GM18909 (cell line): ENCODE data around the gene MRPL54.
A peak's percentile ranks its signal among the peaks of the same experiment; 100 is the strongest.

Experiments
- ATAC-seq: cut with Tn5 transposase; IDR thresholded peaks from one replicate; pipeline ENCODE4 v1.9.1; 2021; ENCODE audit warnings: mild to moderate bottlenecking; ENCODE audit not compliant: unreplicated experiment, poor library complexity

The MRPL54 gene

DNA sequence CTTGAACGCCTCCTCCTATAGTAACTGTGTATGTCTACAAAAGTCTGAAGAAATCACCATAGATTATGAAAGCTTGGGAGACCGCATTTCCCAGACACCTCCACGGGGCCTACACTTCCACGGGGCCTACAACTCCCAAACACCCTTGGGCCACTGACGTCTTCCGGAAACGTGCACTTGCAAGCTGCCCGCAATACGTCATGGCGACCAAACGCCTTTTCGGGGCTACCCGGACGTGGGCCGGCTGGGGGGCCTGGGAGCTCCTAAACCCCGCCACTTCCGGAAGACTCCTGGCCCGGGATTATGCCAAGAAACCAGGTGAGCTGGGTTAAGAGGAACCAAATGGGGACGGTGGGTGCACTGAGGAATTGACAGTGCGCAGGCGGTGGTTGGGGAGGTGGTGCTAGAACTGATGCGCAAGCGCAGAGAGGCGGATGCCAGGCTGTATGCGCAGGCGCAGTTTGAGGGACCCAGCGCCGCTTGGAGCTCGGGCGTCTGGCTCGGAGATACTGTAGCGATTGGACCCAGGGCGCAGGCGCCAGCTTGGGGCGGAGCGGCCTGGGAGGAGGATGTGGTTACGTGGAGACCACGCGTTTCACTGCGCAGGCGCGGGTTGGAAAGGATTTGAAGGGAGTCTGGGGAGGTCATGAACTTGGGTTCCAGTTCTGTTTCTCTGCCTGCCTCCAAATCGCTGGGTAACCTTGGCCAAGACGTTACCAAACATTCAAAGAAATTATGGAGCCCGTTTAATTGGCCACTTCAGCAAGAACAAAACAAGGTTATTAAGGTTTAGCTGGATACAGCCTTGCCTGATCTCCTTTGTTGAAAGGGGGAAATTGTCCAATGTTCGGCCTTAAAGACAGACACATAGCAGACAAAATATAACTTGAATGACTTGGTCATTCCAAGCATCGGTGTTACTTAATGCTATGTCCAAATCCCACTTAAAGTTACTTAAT lies at the start of gene MRPL54:
Gene MRPL54 (plus strand): TSS at position 182 of the 959 bp plus-strand sequence. CDS start 19 bp downstream, at position 201.
- peak; percentile 80 for ATAC-seq

- ATAC-seq: no peak
Observed at GRCh38 chr19:3716147-3716668, 46.3 kb upstream of the MRPL54 start.

DNA sequence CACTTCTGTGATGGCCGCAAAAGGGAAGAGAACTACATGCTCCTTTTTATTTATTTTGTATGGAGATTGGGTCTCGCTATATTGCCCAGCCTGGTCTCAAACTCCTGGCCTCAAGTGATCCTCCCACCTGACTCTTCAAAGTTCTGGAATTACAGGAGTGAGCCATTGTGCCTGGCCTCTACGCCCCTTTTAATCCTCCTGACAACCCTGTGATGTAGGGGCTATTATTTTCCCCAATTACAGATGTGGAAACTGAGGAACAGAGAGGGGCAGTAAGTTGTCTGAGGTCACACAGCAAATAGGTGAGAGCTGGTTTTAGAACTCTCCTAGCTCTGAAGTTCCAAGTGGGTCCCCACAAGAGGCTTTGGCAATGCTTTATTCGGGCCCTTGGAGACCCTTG lies 42.6 kb upstream of the MRPL54 start:
- ATAC-seq: no peak

- ATAC-seq: no peak
Observed at GRCh38 chr19:3720349-3720917, 42.0 kb upstream of the MRPL54 start.

GRCh38 chr19:3721131-3721886 lies 41.2 kb upstream of the MRPL54 start:
- ATAC-seq: no peak

GRCh38 chr19:3721887-3722442 lies 40.5 kb upstream of the MRPL54 start:
- no peak for ATAC-seq

- no peak for ATAC-seq
Observed at GRCh38 chr19:3722443-3723109, 39.9 kb upstream of the MRPL54 start.

DNA sequence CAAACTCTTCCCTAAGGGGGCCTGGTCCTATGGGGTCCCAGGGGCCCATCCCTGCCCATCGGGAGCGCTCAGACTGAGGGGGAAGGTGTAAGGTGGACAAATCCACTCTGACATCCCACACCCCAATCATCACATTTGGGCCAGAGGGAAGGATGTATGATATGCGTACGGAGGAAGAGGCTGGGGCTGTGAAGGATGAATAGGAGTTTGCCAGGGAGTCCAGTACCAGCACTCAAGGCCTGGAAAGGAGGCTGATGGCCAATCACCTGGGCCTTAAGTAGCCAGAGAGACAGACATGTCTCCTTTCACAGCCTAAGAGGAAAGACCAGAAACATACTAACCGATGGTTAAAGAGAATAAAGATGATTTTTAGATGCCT lies 39.4 kb upstream of the MRPL54 start:
- ATAC-seq: no peak

GRCh38 chr19:3723883-3724282 lies 38.6 kb upstream of the MRPL54 start:
- ATAC-seq: no peak

DNA sequence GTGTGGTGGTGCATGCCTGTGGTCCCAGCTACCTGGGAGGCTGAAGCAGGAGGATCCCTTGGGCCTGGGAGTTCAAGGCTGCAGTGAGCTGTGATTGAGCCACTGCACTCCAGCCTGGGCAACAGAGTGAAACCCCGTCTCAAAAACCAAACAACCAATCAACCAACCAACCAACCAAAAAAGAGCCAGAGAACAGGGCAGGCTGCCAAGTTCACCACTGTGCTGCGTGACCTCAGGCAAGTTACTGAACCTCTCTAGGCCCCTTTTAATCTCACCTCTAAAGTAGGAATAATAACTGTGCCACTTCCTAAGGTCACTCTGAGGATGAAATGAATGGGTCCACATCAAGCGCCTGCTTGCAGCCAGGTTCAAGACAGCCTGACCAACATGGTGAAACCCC lies 37.4 kb upstream of the MRPL54 start:
- ATAC-seq: no peak

DNA sequence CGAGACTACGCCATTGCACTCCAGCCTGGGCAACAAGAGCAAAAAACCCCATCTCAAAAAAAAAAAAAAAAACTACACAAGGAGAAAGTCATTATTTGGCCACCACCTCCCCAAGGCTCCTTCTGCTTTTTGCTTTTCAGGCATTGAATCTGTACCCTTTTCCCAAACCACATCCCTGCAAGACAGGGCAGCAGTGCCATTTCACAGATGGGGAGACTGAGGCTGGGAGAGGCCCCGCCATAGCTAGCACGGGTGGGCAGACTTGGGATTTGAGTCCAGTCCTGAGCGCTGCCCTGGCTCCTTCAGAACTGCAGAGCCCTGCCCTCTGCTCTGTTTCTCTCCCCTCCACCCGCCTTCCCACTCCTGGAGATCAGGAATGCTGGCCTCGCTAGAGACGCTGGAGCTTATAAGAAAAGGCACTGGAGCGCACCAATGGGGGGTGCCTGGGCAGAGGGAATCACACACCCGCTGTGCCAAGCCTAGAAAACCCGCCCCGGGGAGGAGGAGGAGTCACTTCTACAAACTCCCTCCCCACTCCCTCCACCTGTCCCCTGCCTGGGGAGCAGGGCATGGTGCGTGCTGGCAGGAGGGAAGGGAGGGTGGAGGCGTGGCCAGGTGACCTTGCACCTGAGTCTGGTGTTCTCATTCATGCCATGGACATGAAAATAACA lies 36.7 kb upstream of the MRPL54 start:
- ATAC-seq: no peak

DNA sequence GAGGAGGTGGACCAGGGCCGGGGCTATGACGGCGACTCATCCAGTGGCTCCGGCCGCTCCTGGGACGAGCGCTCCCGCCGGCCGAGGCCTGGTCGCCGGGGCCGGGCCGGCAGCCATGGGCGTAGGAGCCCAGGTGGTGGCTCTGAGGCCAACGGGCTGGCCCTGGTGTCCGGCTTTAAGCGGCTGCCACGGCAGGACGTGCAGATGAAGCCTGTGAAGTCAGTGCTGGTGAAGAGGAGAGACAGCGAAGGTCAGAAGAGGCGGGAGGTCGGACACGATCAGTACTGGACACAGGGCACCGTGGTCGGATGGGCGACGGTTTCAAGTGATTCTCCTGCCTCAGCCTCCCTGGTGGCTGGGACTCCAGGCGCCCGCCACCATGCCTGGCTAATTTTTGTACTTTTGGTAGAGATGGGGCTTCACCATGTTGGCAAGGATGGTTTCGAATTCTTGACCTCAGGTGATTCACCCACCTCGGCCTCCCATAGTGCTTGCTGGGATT lies 32.0 kb upstream of the MRPL54 start:
- no peak for ATAC-seq

DNA sequence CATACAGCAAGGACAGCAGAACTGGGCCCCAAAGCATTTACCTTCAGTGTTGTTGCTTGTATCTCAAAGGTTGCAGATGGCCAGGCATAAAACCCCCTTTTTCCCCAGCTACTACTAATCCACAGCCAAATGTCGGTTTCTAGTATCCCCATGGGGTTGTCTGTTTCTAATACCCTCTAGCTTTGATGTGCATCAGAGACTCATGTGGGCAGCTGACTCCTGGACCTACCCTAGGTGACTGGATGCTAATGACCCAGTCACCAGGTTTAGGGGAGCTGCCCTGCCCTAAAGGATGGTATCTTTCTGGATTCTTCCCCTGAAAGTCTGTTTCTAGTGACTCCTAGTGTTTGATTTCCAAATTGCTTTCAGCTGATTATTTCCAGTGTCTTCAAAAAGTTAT lies 30.4 kb upstream of the MRPL54 start:
- ATAC-seq: no peak

GRCh38 chr19:3733549-3734309 lies 28.8 kb upstream of the MRPL54 start:
- no peak for ATAC-seq

DNA sequence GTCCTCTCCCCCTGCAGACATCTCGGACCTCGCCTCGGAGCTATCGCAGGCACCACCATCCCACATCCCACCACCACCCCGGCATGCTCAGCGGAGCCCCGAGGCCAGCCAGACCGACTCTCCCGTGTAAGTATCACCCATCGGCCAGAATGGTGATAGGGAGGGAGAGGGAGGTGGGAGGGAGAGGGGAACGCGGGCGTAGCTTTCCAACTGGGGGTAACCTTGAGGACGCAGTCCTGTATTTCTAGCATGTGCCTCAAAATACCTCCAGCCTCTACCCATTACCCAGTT lies 28.2 kb upstream of the MRPL54 start:
- no peak for ATAC-seq

DNA sequence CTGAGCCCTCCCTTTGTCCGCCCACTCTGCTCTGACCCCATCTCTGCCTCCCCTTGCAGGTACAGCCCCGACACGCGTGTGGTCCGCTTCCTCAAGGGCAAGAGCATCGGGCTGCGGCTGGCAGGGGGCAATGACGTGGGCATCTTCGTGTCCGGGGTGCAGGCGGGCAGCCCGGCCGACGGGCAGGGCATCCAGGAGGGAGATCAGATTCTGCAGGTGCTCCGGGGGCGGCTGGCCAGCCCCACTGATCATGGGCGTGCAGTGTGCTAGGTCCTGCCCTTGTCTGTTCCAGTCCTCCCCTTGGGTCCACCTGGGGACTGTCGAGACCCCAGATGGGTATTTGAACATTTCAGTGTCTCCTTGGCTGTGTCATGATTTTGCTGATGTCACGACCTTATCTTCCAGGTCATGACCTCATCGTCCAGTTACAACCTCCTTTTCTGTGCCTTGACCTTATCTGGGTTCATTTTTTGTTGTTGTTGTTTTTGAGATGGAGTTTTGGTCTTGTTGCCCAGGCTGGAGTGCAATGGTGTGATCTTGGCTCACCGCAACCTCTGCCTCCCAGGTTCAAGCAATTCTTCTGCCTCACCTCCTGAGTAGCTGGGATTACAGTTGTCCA lies 26.3 kb upstream of the MRPL54 start:
- ATAC-seq: no peak

DNA sequence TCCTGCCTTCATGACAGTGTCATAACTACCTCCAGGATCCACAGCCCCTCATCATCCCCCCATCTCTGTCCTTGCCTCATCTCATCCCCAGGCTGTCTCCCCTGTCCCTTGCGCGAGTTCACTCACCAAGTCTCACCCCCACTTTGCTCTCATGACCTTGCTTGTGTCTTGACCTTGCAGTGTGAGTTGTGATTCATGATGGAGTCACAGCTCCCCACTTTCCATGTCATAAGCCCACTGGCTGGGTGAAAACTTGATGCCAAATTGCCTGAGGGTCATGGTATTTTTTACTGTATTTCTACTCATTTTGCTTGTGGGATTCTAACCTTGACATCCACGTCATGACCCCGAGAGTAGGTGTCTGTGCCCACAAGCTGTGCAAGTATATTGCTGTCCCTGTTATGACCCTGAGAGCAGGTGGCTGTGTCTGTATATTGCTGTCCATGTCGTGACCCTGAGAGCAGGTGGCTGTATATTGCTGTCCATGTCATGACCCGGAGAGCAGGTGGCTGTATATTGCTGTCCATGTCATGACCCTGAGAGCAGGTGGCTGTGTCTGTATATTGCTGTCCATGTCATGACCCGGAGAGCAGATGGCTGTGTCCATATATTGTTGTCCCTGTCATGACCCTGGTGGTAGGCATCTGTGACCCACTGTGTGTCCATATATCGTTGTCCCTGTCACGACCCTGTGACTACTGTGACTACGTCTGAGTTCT lies 24.8 kb upstream of the MRPL54 start:
- no peak for ATAC-seq
